ENCODE measurements around the gene TLK1.

DNA sequence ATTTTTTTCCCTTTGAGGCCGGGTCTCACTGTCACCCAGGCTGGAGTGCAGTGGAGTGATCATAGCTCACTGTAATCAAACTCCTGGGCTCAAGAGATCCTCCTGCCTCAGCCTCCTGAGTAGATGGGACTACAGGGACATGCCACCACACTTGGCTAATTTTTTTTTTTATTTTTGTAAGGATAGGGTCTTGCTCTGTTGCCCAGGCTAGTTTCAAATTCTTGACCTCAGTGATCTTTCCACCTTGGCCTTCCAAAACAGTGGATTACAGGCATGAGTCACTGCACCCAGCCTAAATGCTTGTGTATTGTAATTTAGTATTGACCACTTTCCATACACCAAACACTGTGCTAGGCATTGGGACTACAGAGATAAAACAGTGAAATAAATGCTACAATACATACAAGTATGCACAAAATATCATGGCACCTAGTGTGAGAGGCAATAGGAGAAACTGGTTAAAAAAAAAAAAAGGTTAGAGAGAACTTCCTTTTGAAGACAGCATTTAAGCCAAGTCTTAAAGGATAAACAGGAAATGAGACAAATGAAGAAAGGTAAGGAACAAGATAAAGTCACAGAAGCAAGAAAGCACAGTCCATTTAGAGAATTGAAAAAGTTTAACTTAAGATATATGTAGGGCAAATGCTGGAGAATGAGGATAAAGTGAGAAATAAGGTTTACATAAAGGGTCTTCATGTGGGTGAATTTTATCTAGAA is 118.3 kb downstream of the TLK1 start:
- TF ChIP-seq, protein P1, sequence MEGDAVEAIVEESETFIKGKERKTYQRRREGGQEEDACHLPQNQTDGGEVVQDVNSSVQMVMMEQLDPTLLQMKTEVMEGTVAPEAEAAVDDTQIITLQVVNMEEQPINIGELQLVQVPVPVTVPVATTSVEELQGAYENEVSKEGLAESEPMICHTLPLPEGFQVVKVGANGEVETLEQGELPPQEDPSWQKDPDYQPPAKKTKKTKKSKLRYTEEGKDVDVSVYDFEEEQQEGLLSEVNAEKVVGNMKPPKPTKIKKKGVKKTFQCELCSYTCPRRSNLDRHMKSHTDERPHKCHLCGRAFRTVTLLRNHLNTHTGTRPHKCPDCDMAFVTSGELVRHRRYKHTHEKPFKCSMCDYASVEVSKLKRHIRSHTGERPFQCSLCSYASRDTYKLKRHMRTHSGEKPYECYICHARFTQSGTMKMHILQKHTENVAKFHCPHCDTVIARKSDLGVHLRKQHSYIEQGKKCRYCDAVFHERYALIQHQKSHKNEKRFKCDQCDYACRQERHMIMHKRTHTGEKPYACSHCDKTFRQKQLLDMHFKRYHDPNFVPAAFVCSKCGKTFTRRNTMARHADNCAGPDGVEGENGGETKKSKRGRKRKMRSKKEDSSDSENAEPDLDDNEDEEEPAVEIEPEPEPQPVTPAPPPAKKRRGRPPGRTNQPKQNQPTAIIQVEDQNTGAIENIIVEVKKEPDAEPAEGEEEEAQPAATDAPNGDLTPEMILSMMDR (IDR thresholded peaks at IDR 0.05 in 2 of 3, conservative IDR thresholded peaks at IDR 0.05 in 1 of 3; ENCODE audit: control insufficient read depth in 2 of 3, extremely low read depth in 1 of 3, insufficient read depth in 1 of 3, low read depth in 3 of 3, low read length in 3 of 3), result no peak
- TF ChIP-seq FOXM1 (IDR thresholded peaks at IDR 0.05; ENCODE audit: low read depth, low read length), result no peak
